DND-41 (cell line): ENCODE measurements around the gene SVIL.
"Not testable (repeated sequence)": the region's sequence is repeated elsewhere in the genome, so short reads cannot be mapped to it uniquely, and the experiment has no call there.

ENCODE experiments used
- ATAC-seq: fragments of 200-7000 bp; cut with Tn5 transposase; 3 replicates; pipeline ENCODE4 v1.9.1; 2021; ENCODE audit warnings: low read depth; ENCODE audit not compliant: insufficient read depth
- DNase-seq: peaks from one replicate; pipeline ENCODE4 v3.0.0-alpha.2; 2020
- H2AFZ ChIP-seq: 2 replicates; pipeline ENCODE4 v1.6.0; 2012; ENCODE audit warnings: low read depth, low read length
- H3K27ac ChIP-seq: 2 replicates; pipeline ENCODE4 v1.5.1; 2012; ENCODE audit warnings: low read length, inconsistent platforms
- H3K27me3 ChIP-seq: fragments of 200-600 bp; sonication (generic); 2 replicates; pipeline ENCODE4 v1.6.0; 2012; ENCODE audit warnings: low read length, mild to moderate bottlenecking, inconsistent platforms; ENCODE audit not compliant: insufficient read depth, poor library complexity
- H3K36me3 ChIP-seq: 2 replicates; pipeline ENCODE4 v1.5.1; 2012; ENCODE audit warnings: low read length, inconsistent platforms; ENCODE audit not compliant: insufficient read depth
- H3K4me1 ChIP-seq: 2 replicates; pipeline ENCODE4 v1.5.1; 2012; ENCODE audit warnings: mild to moderate bottlenecking, low read length; ENCODE audit not compliant: insufficient read depth
- H3K4me2 ChIP-seq: 2 replicates; pipeline ENCODE4 v1.6.0; 2012; ENCODE audit warnings: mild to moderate bottlenecking, moderate library complexity, low read length, inconsistent platforms; ENCODE audit not compliant: insufficient read depth
- H3K4me3 ChIP-seq, 2 experiments: fragments of 200-600 bp in 1 of 2; shearing (Covaris generic) in 1 of 2; 2 replicates each; pipeline ENCODE4 v1.5.1; 2012 to 2016; ENCODE audit warnings: inconsistent platforms in 2 of 2, low read length in 2 of 2, mild to moderate bottlenecking in 2 of 2, low read depth in 1 of 2, moderate library complexity in 1 of 2
- H3K79me2 ChIP-seq: 2 replicates; pipeline ENCODE4 v1.6.0; 2012; ENCODE audit warnings: low read length, inconsistent platforms; ENCODE audit not compliant: insufficient read depth
- H3K9ac ChIP-seq: 2 replicates; pipeline ENCODE4 v1.6.0; 2012; ENCODE audit warnings: low read depth, mild to moderate bottlenecking, inconsistent platforms, low read length, moderate library complexity
- H3K9me3 ChIP-seq: 2 replicates; pipeline ENCODE4 v1.5.1; 2012; ENCODE audit warnings: low read length, moderate library complexity, mild to moderate bottlenecking, inconsistent platforms; ENCODE audit not compliant: insufficient read depth, severe bottlenecking
- H4K20me1 ChIP-seq: 2 replicates; pipeline ENCODE4 v1.6.0; 2012; ENCODE audit warnings: low read length; ENCODE audit not compliant: insufficient read depth
- EZH2 ChIP-seq: IDR thresholded peaks from 3 replicates; pipeline ENCODE4 v1.6.1; 2012; ENCODE audit warnings: borderline replicate concordance, low read depth, mild to moderate bottlenecking, moderate library complexity, low read length, inconsistent platforms; ENCODE audit not compliant: severe bottlenecking
- TF ChIP-seq, protein P1 (sequence below): IDR thresholded peaks from 2 replicates; pipeline ENCODE4 v1.5.1; 2012; ENCODE audit warnings: borderline replicate concordance, low read length, moderate library complexity, mild to moderate bottlenecking; ENCODE audit not compliant: poor library complexity, severe bottlenecking; ENCODE audit errors: extremely low read depth

The SVIL gene

DNA sequence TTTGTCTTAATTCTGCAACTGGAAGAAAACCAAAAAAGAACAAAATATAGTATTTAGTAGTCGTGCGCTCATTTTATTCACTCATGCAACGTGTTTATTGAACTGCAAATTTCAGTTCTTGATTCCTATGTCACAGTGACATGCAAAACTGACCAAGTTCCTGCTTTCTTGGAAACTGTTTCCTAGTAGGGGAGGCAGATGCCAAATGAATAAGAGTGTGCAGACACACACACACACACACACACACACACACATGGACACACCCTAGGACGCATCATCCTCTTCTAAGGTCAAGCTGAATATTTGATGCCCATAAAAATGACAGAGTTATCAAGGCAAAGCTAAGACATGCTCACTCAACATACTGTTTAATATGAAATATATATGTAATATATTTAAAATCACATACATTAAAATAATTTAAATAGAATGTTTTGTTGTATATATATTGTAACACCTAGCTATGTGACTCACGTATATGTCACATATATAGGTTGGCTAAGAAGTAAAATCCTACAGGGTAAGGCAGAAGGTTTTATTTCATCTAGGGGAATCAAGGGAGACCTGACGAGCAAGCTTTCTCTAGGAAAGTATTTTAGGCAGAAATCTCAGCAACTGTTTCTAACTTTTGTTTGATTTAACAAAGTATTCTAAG, 79.6 kb downstream of the SVIL start:
- peaks cover 39% of the 10 kb centered on the region for H3K36me3 ChIP-seq
- H3K9me3 ChIP-seq: no peaks in the 10 kb centered on the region
- ATAC-seq (no peak), DNase-seq (no peak)
- no peak for TF ChIP-seq EZH2
- TF ChIP-seq, protein P1, sequence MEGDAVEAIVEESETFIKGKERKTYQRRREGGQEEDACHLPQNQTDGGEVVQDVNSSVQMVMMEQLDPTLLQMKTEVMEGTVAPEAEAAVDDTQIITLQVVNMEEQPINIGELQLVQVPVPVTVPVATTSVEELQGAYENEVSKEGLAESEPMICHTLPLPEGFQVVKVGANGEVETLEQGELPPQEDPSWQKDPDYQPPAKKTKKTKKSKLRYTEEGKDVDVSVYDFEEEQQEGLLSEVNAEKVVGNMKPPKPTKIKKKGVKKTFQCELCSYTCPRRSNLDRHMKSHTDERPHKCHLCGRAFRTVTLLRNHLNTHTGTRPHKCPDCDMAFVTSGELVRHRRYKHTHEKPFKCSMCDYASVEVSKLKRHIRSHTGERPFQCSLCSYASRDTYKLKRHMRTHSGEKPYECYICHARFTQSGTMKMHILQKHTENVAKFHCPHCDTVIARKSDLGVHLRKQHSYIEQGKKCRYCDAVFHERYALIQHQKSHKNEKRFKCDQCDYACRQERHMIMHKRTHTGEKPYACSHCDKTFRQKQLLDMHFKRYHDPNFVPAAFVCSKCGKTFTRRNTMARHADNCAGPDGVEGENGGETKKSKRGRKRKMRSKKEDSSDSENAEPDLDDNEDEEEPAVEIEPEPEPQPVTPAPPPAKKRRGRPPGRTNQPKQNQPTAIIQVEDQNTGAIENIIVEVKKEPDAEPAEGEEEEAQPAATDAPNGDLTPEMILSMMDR: no peak
- H3K27me3 ChIP-seq: no peaks in the 10 kb centered on the region
- no peak overlapping the region for H3K4me2 ChIP-seq
- no peaks in the 10 kb centered on the region for H3K79me2 ChIP-seq
- H3K9ac ChIP-seq: no peak overlapping the region
- no peaks in the 10 kb centered on the region for H3K4me1 ChIP-seq
- H2AFZ ChIP-seq: no peak overlapping the region
- no peak overlapping the region for H3K4me3 ChIP-seq
- H3K27ac ChIP-seq: no peak overlapping the region
- no peaks in the 10 kb centered on the region for H4K20me1 ChIP-seq

DNA sequence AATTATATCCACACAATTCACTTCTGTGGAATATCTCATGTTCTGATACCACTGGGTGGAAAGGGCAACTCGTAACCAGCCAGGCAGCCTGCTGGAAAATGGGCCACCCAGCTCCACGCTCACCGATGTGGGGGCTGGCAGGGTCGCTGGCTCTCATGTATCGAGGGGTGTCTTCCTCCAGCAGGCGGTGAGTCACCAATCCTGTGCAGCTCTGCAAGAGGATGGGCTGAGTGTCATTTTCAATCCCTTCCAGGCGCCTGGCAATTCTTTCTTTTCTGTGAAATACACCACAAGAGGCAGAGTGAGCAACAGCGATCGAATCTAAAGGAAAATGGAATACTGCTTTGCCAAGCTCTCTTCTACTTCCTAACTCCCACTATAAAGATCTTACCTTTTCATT, 80.1 kb downstream of the SVIL start:
- no peaks in the 10 kb centered on the region for H3K27me3 ChIP-seq
- H3K36me3 ChIP-seq: peaks cover 43% of the 10 kb centered on the region
- no peak overlapping the region for H3K9ac ChIP-seq
- H3K4me3 ChIP-seq: no peak overlapping the region
- no peaks in the 10 kb centered on the region for H4K20me1 ChIP-seq
- DNase-seq: no peak
- no peak for ATAC-seq
- no peak overlapping the region; the same call in 1 of the 2 replicates for H3K27ac ChIP-seq
- TF ChIP-seq, protein P1: no peak
- TF ChIP-seq EZH2: no peak
- no peak overlapping the region for H3K4me2 ChIP-seq
- no peak overlapping the region for H2AFZ ChIP-seq
- no peaks in the 10 kb centered on the region for H3K9me3 ChIP-seq
- no peaks in the 10 kb centered on the region for H3K4me1 ChIP-seq
- H3K79me2 ChIP-seq: no peaks in the 10 kb centered on the region

DNA sequence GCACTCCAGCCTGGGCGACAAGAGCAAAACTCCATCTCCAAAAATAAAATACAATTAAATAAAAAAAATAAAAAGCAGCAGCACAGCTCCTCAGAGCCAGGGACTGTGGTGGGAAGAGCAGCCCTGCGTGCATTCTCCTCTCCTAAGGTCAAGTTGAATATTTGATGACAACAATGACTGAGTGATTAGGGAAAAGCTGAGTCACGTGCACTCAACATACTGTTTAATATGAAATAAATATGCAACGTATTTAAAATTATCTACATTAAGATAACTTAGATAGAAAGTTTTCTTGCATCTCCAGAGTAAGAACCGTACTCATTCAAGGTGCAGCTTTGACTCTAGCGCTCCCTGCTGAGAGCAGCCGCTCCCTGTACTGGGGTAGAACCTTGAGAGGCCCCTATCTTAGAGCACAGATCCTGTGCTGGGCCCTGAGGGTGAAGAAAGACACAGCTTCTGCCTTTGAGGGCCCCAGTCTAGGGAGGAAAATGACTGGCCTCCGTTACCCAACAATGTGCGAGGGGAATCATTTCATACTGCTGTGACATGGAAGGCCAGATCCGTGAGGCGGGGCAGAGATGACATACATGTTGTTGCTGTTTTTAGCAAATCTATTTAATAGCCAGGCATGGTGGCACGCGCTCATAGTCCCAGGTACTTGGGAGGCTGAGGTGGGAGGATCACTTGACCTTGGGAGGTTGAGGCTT, 81.1 kb downstream of the SVIL start:
- Histone ChIP-seq H4K20me1 (no peaks in the 10 kb centered on the region), H3K36me3 (peaks cover 43% of the 10 kb centered on the region), H2AFZ (no peak overlapping the region), H3K4me1 (peaks cover 1% of the 10 kb centered on the region), H3K27me3 (no peaks in the 10 kb centered on the region), H3K79me2 (no peaks in the 10 kb centered on the region), H3K4me3 (no peak overlapping the region), H3K9me3 (no peaks in the 10 kb centered on the region), H3K4me2 (no peak overlapping the region), H3K9ac (no peak overlapping the region), H3K27ac (no peak overlapping the region)
- no peak for DNase-seq
- no peak for ATAC-seq
- TF ChIP-seq, protein P1: no peak
- TF ChIP-seq EZH2: no peak

DNA sequence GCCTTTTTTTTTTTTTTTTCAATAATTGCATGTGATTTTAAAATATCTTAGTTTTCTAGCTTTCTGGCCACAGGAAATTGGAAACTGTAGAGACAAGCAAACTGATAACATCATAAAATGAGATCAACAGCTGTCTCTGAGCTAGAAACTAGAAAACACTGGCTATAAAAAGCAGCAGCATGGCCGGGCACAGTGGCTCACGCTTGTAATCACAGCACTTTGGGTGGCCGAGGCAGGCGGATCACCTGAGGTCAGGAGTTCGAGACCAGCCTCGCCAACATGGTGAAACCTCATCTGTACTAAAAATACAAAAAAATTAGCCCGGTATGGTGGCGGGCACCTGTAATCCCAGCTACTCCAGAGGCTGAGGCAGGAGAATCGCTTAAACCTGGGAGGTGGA, 81.7 kb downstream of the SVIL start:
- H3K4me3 ChIP-seq, H3K27me3 ChIP-seq, H3K27ac ChIP-seq, H3K9me3 ChIP-seq, DNase-seq, ATAC-seq, H3K4me1 ChIP-seq, H2AFZ ChIP-seq, H3K79me2 ChIP-seq, H3K9ac ChIP-seq, H3K4me2 ChIP-seq, H4K20me1 ChIP-seq: not testable (repeated sequence)
- peaks cover 46% of the 10 kb centered on the region for H3K36me3 ChIP-seq

DNA sequence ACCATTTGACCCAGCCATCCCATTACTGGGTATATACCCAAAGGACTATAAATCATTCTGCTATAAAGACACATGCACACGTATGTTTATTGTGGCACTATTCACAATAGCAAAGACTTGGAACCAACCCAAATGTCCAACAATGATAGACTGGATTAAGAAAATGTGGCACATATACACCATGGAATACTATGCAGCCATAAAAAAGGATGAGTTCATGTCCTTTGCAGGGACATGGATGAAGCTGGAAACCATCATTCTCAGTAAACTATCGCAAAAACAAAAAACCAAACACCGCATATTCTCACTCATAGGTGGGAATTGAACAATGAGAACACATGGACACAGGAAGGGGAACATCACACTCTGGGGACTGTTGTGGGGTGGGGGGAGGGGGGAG, 85.3 kb downstream of the SVIL start:
- not testable (repeated sequence) for H3K4me3 ChIP-seq, H3K27ac ChIP-seq, H3K9ac ChIP-seq, DNase-seq, H3K4me2 ChIP-seq, H3K9me3 ChIP-seq, ATAC-seq, H2AFZ ChIP-seq, H3K79me2 ChIP-seq, H4K20me1 ChIP-seq, H3K27me3 ChIP-seq
- peaks cover 39% of the 10 kb centered on the region for H3K36me3 ChIP-seq
- peaks cover 18% of the 10 kb centered on the region for H3K4me1 ChIP-seq
